PC-9 (cell line): ENCODE data around the gene COA8. TPM values are rescaled to one million over a fixed set of nuclear protein-coding genes. Genes with fewer than 3 reads are reported as not detected.

Experiments used
- BruUV-seq: library from RNA; stranded (reverse); fragments of 400-500 nt; replicated peaks from 2 replicates; lab custom pipeline; 2021; lab: Mats Ljungman, UMichigan
- CTCF ChIA-PET: fragments of 300-600 bp; sonication (Branson Sonifier 250); formaldehyde crosslinking; loops from one replicate; lab custom pipeline; 2022; ENCODE audit warnings: antibody characterized with exemption; lab: Charles Lee
- POLR2A ChIA-PET: fragments of 300-600 bp; sonication (Branson Sonifier 250); formaldehyde crosslinking; loops from one replicate; lab custom pipeline; 2022; ENCODE audit warnings: antibody characterized with exemption; ENCODE audit not compliant: unreplicated experiment; lab: Charles Lee
- DNase-seq, 2 experiments: peaks; one replicate each; pipeline versions ENCODE4 v3.0.0 to v3.0.0-alpha.2; 2015 to 2022; ENCODE audit warnings: mixed read lengths in 1 of 2
- H2AFZ ChIP-seq: fragments of 200-600 bp; sonication (generic); 2 replicates; pipeline ENCODE4 v1.8.1; 2017; ENCODE audit warnings: antibody characterized with exemption
- H3F3A ChIP-seq: fragments of 200-600 bp; sonication (generic); 2 replicates; pipeline ENCODE4 v1.8.1; 2017; ENCODE audit warnings: antibody characterized with exemption, mild to moderate bottlenecking, low read depth; ENCODE audit not compliant: insufficient read depth
- H3K27ac ChIP-seq: fragments of 200-600 bp; sonication (generic); 2 replicates; pipeline ENCODE4 v1.6.1; 2016; ENCODE audit warnings: mixed run types
- H3K27me3 ChIP-seq: fragments of 200-600 bp; sonication (generic); 2 replicates; pipeline ENCODE4 v1.6.1; 2016; ENCODE audit warnings: low read depth, mixed run types; ENCODE audit not compliant: insufficient read depth
- H3K36me3 ChIP-seq: fragments of 200-600 bp; sonication (generic); 2 replicates; pipeline ENCODE4 v1.6.1; 2016; ENCODE audit warnings: low read depth, mixed run types
- H3K4me1 ChIP-seq: fragments of 200-600 bp; sonication (generic); replicated peaks from 2 replicates; pipeline ENCODE4 v1.6.1; 2016; ENCODE audit warnings: mixed run types; ENCODE audit not compliant: insufficient read depth
- H3K4me2 ChIP-seq: fragments of 200-600 bp; sonication (generic); 2 replicates; pipeline ENCODE4 v1.6.1; 2017; ENCODE audit warnings: mixed run types
- H3K4me3 ChIP-seq: fragments of 200-600 bp; sonication (generic); 2 replicates; pipeline ENCODE4 v1.6.1; 2016; ENCODE audit warnings: mixed run types
- H3K79me2 ChIP-seq: fragments of 200-600 bp; sonication (generic); 2 replicates; pipeline ENCODE4 v1.6.1; 2017; ENCODE audit warnings: low read depth, mixed run types
- H3K9me2 ChIP-seq: fragments of 200-600 bp; sonication (generic); 2 replicates; pipeline ENCODE4 v1.8.1; 2017; ENCODE audit warnings: mild to moderate bottlenecking; ENCODE audit not compliant: insufficient read depth
- H3K9me3 ChIP-seq: fragments of 200-600 bp; sonication (generic); 2 replicates; pipeline ENCODE4 v1.8.1; 2016; ENCODE audit warnings: low read depth; ENCODE audit not compliant: insufficient read depth
- H4K20me1 ChIP-seq: fragments of 200-600 bp; sonication (generic); 2 replicates; pipeline ENCODE4 v1.8.1; 2017; ENCODE audit not compliant: insufficient read depth
- EZH2 ChIP-seq: fragments of 200-600 bp; sonication (generic); IDR thresholded peaks from 2 replicates; pipeline ENCODE4 v1.8.0; 2017; ENCODE audit warnings: antibody characterized with exemption, low read depth
- intact Hi-C: fragments of 100-400 bp; cut with micrococcal nuclease; formaldehyde crosslinking; loops from one replicate; pipeline ENCODE4 v1.10.0; 2022; ENCODE audit not compliant: unreplicated experiment
- total RNA-seq: library from RNA; stranded (reverse); gene quantifications from 2 replicates; pipeline ENCODE4 v1.2.3, GENCODE V29; 2021
- TF ChIP-seq, protein P1 (sequence below): fragments of 200-600 bp; sonication (generic); conservative IDR thresholded peaks from 2 replicates; pipeline ENCODE4 v1.6.1; 2017; ENCODE audit warnings: mixed run types, antibody characterized with exemption, mild to moderate bottlenecking, moderate library complexity

COA8 gene
- total RNA-seq, 1 experiment from 2014 or later, result 101 TPM

DNA sequence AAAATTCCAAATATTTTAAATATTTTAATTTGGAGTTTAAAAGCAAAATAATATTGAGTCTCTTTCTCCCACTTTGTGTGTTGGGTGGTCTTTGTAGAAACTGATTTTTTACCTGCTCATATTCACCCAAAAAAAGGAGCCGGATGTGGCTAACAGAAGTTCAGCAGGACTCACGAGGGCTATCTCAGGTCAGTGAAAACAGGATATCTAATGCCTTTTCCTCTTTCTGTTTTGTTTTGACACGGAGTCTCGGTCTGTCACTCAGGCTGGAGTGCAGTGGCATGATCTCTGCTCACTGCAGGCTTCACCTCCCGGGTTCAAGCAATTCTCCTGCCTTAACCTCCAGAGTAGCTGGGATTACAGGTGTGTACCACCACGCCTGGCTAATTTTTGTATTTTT, 30.8 kb downstream of the COA8 start:
- no peak for DNase-seq
- peak overlapping the region; percentile 68 for H3K4me2 ChIP-seq
- intact Hi-C loops, result no loop called here
- TF ChIP-seq EZH2, result no peak
- TF ChIP-seq, protein P1, sequence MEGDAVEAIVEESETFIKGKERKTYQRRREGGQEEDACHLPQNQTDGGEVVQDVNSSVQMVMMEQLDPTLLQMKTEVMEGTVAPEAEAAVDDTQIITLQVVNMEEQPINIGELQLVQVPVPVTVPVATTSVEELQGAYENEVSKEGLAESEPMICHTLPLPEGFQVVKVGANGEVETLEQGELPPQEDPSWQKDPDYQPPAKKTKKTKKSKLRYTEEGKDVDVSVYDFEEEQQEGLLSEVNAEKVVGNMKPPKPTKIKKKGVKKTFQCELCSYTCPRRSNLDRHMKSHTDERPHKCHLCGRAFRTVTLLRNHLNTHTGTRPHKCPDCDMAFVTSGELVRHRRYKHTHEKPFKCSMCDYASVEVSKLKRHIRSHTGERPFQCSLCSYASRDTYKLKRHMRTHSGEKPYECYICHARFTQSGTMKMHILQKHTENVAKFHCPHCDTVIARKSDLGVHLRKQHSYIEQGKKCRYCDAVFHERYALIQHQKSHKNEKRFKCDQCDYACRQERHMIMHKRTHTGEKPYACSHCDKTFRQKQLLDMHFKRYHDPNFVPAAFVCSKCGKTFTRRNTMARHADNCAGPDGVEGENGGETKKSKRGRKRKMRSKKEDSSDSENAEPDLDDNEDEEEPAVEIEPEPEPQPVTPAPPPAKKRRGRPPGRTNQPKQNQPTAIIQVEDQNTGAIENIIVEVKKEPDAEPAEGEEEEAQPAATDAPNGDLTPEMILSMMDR, result no peak
- no peaks in the 10 kb centered on the region for H3K9me3 ChIP-seq
- ChIA-PET POLR2A (interaction anchor here (0.6 to 0.7 kb wide), 2 partner anchors 35 to 41 kb away, joined by 3 to 4 read pairs; partner anchors contain the start of gene KLC1), CTCF (interaction anchor here (0.6 to 1.0 kb wide), 3 partner anchors 17 to 556 kb away, joined by 3 read pairs; no protein-coding TSS in a partner anchor)
- H3K27me3 ChIP-seq, result no peaks in the 10 kb centered on the region
- peaks cover 42% of the 10 kb centered on the region for H3K4me1 ChIP-seq
- peak overlapping the region; percentile 77 for H3K27ac ChIP-seq
- H4K20me1 ChIP-seq, result no peaks in the 10 kb centered on the region
- H3K9me2 ChIP-seq, result no peaks in the 10 kb centered on the region
- no peaks in the 10 kb centered on the region for H3K79me2 ChIP-seq
- H3F3A ChIP-seq, result peaks cover 42% of the 10 kb centered on the region
- H2AFZ ChIP-seq, result no peak overlapping the region
- BruUV-seq, result no TSS peak
- no peaks in the 10 kb centered on the region for H3K36me3 ChIP-seq
- H3K4me3 ChIP-seq, result peak overlapping the region; percentile 9; the same call in 1 of the 2 replicates

DNA sequence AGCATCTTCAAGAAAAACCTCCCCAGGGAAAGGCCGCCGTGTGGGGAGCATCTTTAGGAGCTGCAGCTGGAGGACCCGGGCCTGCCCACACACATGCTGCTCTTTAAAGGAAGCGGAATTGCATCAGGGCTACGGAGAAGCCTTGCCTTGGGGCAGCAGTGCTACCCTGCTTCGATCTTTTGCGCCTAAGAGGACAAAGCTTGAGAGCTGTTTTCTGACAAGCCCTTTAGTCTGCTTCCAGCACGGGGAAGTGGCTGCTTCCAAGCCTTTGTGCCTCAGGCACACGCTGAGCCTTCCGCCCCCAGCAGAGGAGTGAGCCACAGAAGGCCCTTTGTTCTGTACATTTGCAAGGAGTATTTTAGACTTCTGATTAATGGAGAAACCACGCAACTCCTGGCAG, 31.5 kb downstream of the COA8 start:
- POLR2A ChIA-PET, result interaction anchor here (0.6 to 0.7 kb wide), 4 partner anchors 33 to 178 kb away, joined by 3 to 4 read pairs (median 4); partner anchors contain the start of gene KLC1
- no TSS peak for BruUV-seq

DNA sequence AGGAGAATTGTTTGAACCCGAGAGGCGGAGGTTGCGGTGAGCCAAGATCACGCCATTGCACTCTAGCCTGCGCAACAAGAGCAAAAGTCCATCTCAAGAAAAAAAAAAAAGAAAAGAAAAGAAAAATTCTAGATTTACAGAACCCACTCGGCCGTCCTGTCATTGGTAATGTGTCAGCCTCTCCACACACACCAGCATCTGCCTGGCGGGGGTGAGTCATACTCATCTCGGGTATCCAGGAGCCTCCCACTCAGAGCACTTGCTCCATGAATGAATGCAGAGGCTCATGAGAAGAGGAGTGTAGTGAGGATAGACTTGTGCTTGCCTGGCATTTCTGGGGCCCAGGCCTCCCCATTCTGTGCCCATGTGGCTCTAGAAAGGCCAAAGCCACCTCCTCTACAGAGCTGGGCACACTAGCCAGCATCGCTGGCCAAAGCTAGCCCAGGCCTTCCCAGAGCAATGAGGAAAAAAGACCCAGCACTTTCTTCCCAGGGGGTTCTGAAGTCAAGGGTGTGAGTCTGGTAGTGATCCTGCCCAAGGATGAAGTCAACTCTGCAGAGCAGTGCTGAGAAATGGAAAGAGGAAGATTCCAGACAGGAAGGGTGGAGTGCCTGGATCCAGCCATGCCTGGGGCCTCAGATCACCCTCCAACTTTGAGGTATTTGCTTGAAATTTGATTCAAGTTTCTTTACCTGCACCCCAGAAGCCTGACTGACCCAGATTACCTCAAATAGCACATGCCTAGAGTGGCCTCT, 35.0 kb downstream of the COA8 start:
- Histone ChIP-seq H3K4me3 (no peak overlapping the region), H3K79me2 (no peaks in the 10 kb centered on the region), H3F3A (peaks cover 32% of the 10 kb centered on the region), H3K9me3 (no peaks in the 10 kb centered on the region), H3K27ac (no peak overlapping the region), H3K4me1 (peaks cover 42% of the 10 kb centered on the region), H3K27me3 (no peaks in the 10 kb centered on the region), H2AFZ (no peak overlapping the region), H4K20me1 (no peaks in the 10 kb centered on the region), H3K4me2 (0 out of 2 replicates have a peak overlapping the region, but pooled peaks have one; percentile 8), H3K9me2 (no peaks in the 10 kb centered on the region), H3K36me3 (no peaks in the 10 kb centered on the region)
- intact Hi-C loops, result no loop called here
- CTCF ChIA-PET, result no interaction called here
- POLR2A ChIA-PET, result interaction anchor here (0.7 kb wide), 2 partner anchors 69 to 196 kb away, joined by 6 read pairs; no protein-coding TSS in a partner anchor
- BruUV-seq, result no TSS peak
- DNase-seq, result peak; percentile 72 to 79
- TF ChIP-seq, protein P1, result no peak
- no peak for TF ChIP-seq EZH2

More for the DNA sequence above, 31.5 kb downstream of the COA8 start:
- Histone ChIP-seq H3K4me3 (peak overlapping the region; percentile 9; the same call in 1 of the 2 replicates), H3K27me3 (no peaks in the 10 kb centered on the region), H3K79me2 (no peaks in the 10 kb centered on the region), H3K9me3 (no peaks in the 10 kb centered on the region), H3K27ac (peak overlapping the region; percentile 77), H2AFZ (no peak overlapping the region), H3K4me1 (peaks cover 42% of the 10 kb centered on the region), H3K36me3 (no peaks in the 10 kb centered on the region), H4K20me1 (no peaks in the 10 kb centered on the region), H3F3A (peaks cover 42% of the 10 kb centered on the region), H3K4me2 (peak overlapping the region; percentile 68), H3K9me2 (no peaks in the 10 kb centered on the region)
- TF ChIP-seq EZH2, result no peak
- TF ChIP-seq, protein P1, result no peak
- CTCF ChIA-PET, result interaction anchor here (0.6 to 1.0 kb wide), 4 partner anchors 16 to 140 kb away, joined by 3 to 5 read pairs (median 3); no protein-coding TSS in a partner anchor
- DNase-seq, result peak; percentile 91 to 100
- intact Hi-C loops, result loop anchor here (1.0 to 2.0 kb wide), 2 partner anchors 17 to 31 kb away; no protein-coding TSS in a partner anchor
